WERI-Rb-1 (cell line): ENCODE measurements around the gene PPM1N.

ENCODE experiments used
- DNase-seq: peaks from one replicate; pipeline ENCODE4 v3.0.0-alpha.2; 2020
- H3K27ac ChIP-seq: fragments of 250-450 bp; sonication (Bioruptor Pico); 2 replicates; pipeline ENCODE4 v1.5.1; 2020; ENCODE audit warnings: mild to moderate bottlenecking, moderate library complexity
- H3K27me3 ChIP-seq: fragments of 250-450 bp; sonication (Bioruptor Pico); 2 replicates; pipeline ENCODE4 v1.5.1; 2021; ENCODE audit warnings: mild to moderate bottlenecking, low read depth, moderate library complexity; ENCODE audit not compliant: insufficient read depth, severe bottlenecking
- H3K36me3 ChIP-seq: fragments of 250-450 bp; sonication (Bioruptor Pico); 2 replicates; pipeline ENCODE4 v1.5.1; 2020; ENCODE audit warnings: mild to moderate bottlenecking, moderate library complexity
- H3K4me3 ChIP-seq: 2 replicates; pipeline ENCODE4 v1.5.1; 2011; ENCODE audit warnings: low read depth, mild to moderate bottlenecking, control low read depth, low read length
- H3K9me3 ChIP-seq: fragments of 250-450 bp; sonication (Bioruptor Pico); 2 replicates; pipeline ENCODE4 v1.5.1; 2021; ENCODE audit warnings: mild to moderate bottlenecking, moderate library complexity; ENCODE audit not compliant: severe bottlenecking
- CTCF ChIP-seq: IDR thresholded peaks from 2 replicates; pipeline ENCODE4 v1.5.1; 2011; ENCODE audit warnings: low read depth, mild to moderate bottlenecking, control low read depth, inconsistent platforms, low read length

Gene PPM1N

GRCh38 chr19:45474606-45475521 is 23.4 kb upstream of the PPM1N start:
- DNase-seq = no peak
- H3K9me3 ChIP-seq = no peaks in the 10 kb centered on the region
- no peaks in the 10 kb centered on the region; the same call in 1 of the 2 replicates for H3K36me3 ChIP-seq
- no peak overlapping the region for H3K4me3 ChIP-seq
- no peak overlapping the region for H3K27ac ChIP-seq
- TF ChIP-seq CTCF = no peak
- no peaks in the 10 kb centered on the region for H3K27me3 ChIP-seq

GRCh38 chr19:45475537-45476291 is 22.5 kb upstream of the PPM1N start:
- H3K4me3 ChIP-seq = no peak overlapping the region
- no peaks in the 10 kb centered on the region; the same call in 1 of the 2 replicates for H3K36me3 ChIP-seq
- no peak for DNase-seq
- no peaks in the 10 kb centered on the region for H3K9me3 ChIP-seq
- no peak overlapping the region for H3K27ac ChIP-seq
- H3K27me3 ChIP-seq = no peaks in the 10 kb centered on the region
- TF ChIP-seq CTCF = no peak

- DNase-seq = no peak
- TF ChIP-seq CTCF = no peak
Observed at GRCh38 chr19:45476304-45476703, 21.9 kb upstream of the PPM1N start.

GRCh38 chr19:45477186-45477585 is 21.1 kb upstream of the PPM1N start:
- Histone ChIP-seq H3K9me3 (peaks cover 3% of the 10 kb centered on the region), H3K4me3 (no peak overlapping the region), H3K27me3 (no peaks in the 10 kb centered on the region), H3K27ac (no peak overlapping the region), H3K36me3 (no peaks in the 10 kb centered on the region; the same call in 1 of the 2 replicates)
- DNase-seq = no peak
- no peak for TF ChIP-seq CTCF

More at GRCh38 chr19:45476304-45476703, 21.9 kb upstream of the PPM1N start:
- peaks cover 3% of the 10 kb centered on the region for H3K9me3 ChIP-seq
- no peaks in the 10 kb centered on the region for H3K27me3 ChIP-seq
- H3K36me3 ChIP-seq = no peaks in the 10 kb centered on the region; the same call in 1 of the 2 replicates
- no peak overlapping the region for H3K4me3 ChIP-seq
- no peak overlapping the region for H3K27ac ChIP-seq

GRCh38 chr19:45477713-45478453 is 20.4 kb upstream of the PPM1N start:
- peaks cover 3% of the 10 kb centered on the region for H3K9me3 ChIP-seq
- TF ChIP-seq CTCF = no peak
- DNase-seq = no peak
- H3K4me3 ChIP-seq = peak overlapping the region; percentile 57
- peak overlapping the region; percentile 98 for H3K27ac ChIP-seq
- no peaks in the 10 kb centered on the region; the same call in 1 of the 2 replicates for H3K36me3 ChIP-seq
- no peaks in the 10 kb centered on the region for H3K27me3 ChIP-seq
